Karpas-422 (cell line): ENCODE measurements around the gene MTHFD2L. TPM values are rescaled to one million over a fixed set of nuclear protein-coding genes. Genes with fewer than 3 reads are reported as not detected.

Experiments used
- DNase-seq: peaks from one replicate; pipeline ENCODE4 v3.0.0-alpha.2; 2015
- H2AFZ ChIP-seq: fragments of 200-600 bp; sonication (generic); 2 replicates; pipeline ENCODE4 v1.6.1; 2014; ENCODE audit warnings: antibody characterized with exemption, low read length, mixed read lengths
- H3K27ac ChIP-seq: fragments of 200-600 bp; sonication (generic); 2 replicates; pipeline ENCODE4 v1.5.1; 2014; ENCODE audit warnings: mild to moderate bottlenecking, low read length, moderate library complexity
- H3K27me3 ChIP-seq: fragments of 200-600 bp; sonication (generic); 2 replicates; pipeline ENCODE4 v1.6.1; 2014; ENCODE audit warnings: low read length, mixed read lengths
- H3K36me3 ChIP-seq: fragments of 200-600 bp; sonication (generic); 2 replicates; pipeline ENCODE4 v1.6.1; 2014; ENCODE audit warnings: low read length, mixed read lengths; ENCODE audit not compliant: insufficient read depth
- H3K4me1 ChIP-seq: fragments of 200-600 bp; sonication (generic); 2 replicates; pipeline ENCODE4 v1.6.1; 2014; ENCODE audit warnings: mild to moderate bottlenecking, low read length, mixed read lengths
- H3K4me2 ChIP-seq: fragments of 200-600 bp; sonication (generic); 2 replicates; pipeline ENCODE4 v1.6.1; 2014; ENCODE audit warnings: low read length, low read depth, mild to moderate bottlenecking; ENCODE audit not compliant: poor library complexity, severe bottlenecking
- H3K4me3 ChIP-seq: fragments of 200-600 bp; sonication (generic); 2 replicates; pipeline ENCODE4 v1.5.1; 2014; ENCODE audit warnings: mild to moderate bottlenecking, antibody characterized with exemption, low read length, mixed read lengths
- H3K79me2 ChIP-seq: fragments of 200-600 bp; sonication (generic); 2 replicates; pipeline ENCODE4 v1.6.1; 2014; ENCODE audit warnings: mild to moderate bottlenecking, low read length, mixed read lengths
- H3K9ac ChIP-seq: fragments of 200-600 bp; sonication (generic); 2 replicates; pipeline ENCODE4 v1.6.0; 2014; ENCODE audit warnings: low read length
- H3K9me2 ChIP-seq: fragments of 200-600 bp; sonication (generic), shearing (Covaris generic); replicated peaks from 2 replicates; pipeline ENCODE4 v1.6.0; 2014; ENCODE audit warnings: mild to moderate bottlenecking, low read length, moderate library complexity; ENCODE audit not compliant: insufficient read depth
- H3K9me3 ChIP-seq: fragments of 300-700, 200-600 bp; sonication (generic); 2 replicates; pipeline ENCODE4 v1.6.1; 2014; ENCODE audit warnings: low read length, mixed read lengths
- H4K20me1 ChIP-seq: fragments of 200-600 bp; sonication (generic); 2 replicates; pipeline ENCODE4 v1.6.1; 2014; ENCODE audit warnings: mild to moderate bottlenecking, antibody characterized with exemption, low read length, low read depth; ENCODE audit not compliant: insufficient read depth
- total RNA-seq: library from RNA; depleted of rRNA; stranded (reverse); fragments of >200 nt; shearing (Covaris generic); gene quantifications from 2 replicates; pipeline ENCODE4 v1.2.3, GENCODE V29; 2014; ENCODE audit warnings: low replicate concordance

The MTHFD2L gene
- total RNA-seq, 1 experiment from 2014 or later = 23.6 TPM

DNA sequence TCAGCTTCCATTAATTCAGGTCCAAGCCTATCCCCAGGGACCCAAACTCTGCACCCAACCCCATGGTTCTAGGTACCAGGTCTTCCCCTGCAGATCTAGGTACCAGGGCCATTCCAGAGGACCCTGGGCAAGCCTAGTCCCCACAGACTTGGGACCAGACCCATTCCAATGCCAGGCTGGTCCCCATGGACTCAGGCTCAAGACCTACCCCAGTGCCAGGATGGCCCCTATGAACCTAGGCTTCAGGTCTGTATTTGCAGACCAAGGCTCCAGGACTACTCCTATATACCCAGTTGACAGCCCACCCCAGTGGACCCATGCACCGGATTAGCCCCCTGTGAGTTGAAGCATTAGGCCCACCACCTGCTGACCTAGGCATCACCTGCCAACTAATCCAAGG is 8.9 kb downstream of the MTHFD2L start:
- peaks cover 21% of the 10 kb centered on the region; the same call in 1 of the 2 replicates for H4K20me1 ChIP-seq
- H3K9ac ChIP-seq = no peak overlapping the region
- no peaks in the 10 kb centered on the region for H3K27me3 ChIP-seq
- no peaks in the 10 kb centered on the region for H3K9me3 ChIP-seq
- H3K4me2 ChIP-seq = no peak overlapping the region
- H3K36me3 ChIP-seq = peaks cover 8% of the 10 kb centered on the region; the same call in 1 of the 2 replicates
- no peak overlapping the region for H3K27ac ChIP-seq
- H3K4me3 ChIP-seq = no peak overlapping the region
- no peak for DNase-seq
- H3K4me1 ChIP-seq = no peaks in the 10 kb centered on the region
- no peaks in the 10 kb centered on the region for H3K79me2 ChIP-seq
- H2AFZ ChIP-seq = no peak overlapping the region
- H3K9me2 ChIP-seq = no peaks in the 10 kb centered on the region

GRCh38 chr4:74167585-74167984 is 9.7 kb downstream of the MTHFD2L start:
- Histone ChIP-seq H3K79me2 (no peaks in the 10 kb centered on the region), H3K4me3 (no peak overlapping the region), H2AFZ (no peak overlapping the region), H3K27me3 (no peaks in the 10 kb centered on the region), H3K9me3 (no peaks in the 10 kb centered on the region), H3K9me2 (no peaks in the 10 kb centered on the region), H4K20me1 (peaks cover 17% of the 10 kb centered on the region; the same call in 1 of the 2 replicates), H3K4me1 (no peaks in the 10 kb centered on the region), H3K4me2 (no peak overlapping the region), H3K9ac (no peak overlapping the region), H3K27ac (no peak overlapping the region), H3K36me3 (peaks cover under 1% of the 10 kb centered on the region; the same call in 1 of the 2 replicates)
- DNase-seq = no peak

- no peak overlapping the region for H2AFZ ChIP-seq
- peaks cover 17% of the 10 kb centered on the region; the same call in 1 of the 2 replicates for H4K20me1 ChIP-seq
- H3K27me3 ChIP-seq = no peaks in the 10 kb centered on the region
- no peak overlapping the region for H3K4me2 ChIP-seq
- no peak overlapping the region for H3K4me3 ChIP-seq
- no peaks in the 10 kb centered on the region for H3K4me1 ChIP-seq
- no peaks in the 10 kb centered on the region for H3K9me2 ChIP-seq
- DNase-seq = no peak
- no peaks in the 10 kb centered on the region for H3K79me2 ChIP-seq
- H3K36me3 ChIP-seq = no peaks in the 10 kb centered on the region
- H3K27ac ChIP-seq = no peak overlapping the region
- no peak overlapping the region for H3K9ac ChIP-seq
- no peaks in the 10 kb centered on the region for H3K9me3 ChIP-seq
Observed at GRCh38 chr4:74168841-74169240, 10.9 kb downstream of the MTHFD2L start.

- no peaks in the 10 kb centered on the region for H3K9me2 ChIP-seq
- no peak for DNase-seq
- no peaks in the 10 kb centered on the region for H3K4me1 ChIP-seq
- 0 out of 2 replicates have a peak, but pooled peaks cover 8% of the 10 kb centered on the region for H4K20me1 ChIP-seq
- no peaks in the 10 kb centered on the region for H3K9me3 ChIP-seq
- H3K4me2 ChIP-seq = no peak overlapping the region
- no peak overlapping the region for H3K27ac ChIP-seq
- H3K4me3 ChIP-seq = no peak overlapping the region
- no peaks in the 10 kb centered on the region for H3K79me2 ChIP-seq
- no peaks in the 10 kb centered on the region for H3K36me3 ChIP-seq
- H3K9ac ChIP-seq = no peak overlapping the region
- no peaks in the 10 kb centered on the region for H3K27me3 ChIP-seq
- no peak overlapping the region for H2AFZ ChIP-seq
Observed at GRCh38 chr4:74173321-74173720, 15.4 kb downstream of the MTHFD2L start.

GRCh38 chr4:74174421-74174820 is 16.5 kb downstream of the MTHFD2L start:
- Histone ChIP-seq H4K20me1 (0 out of 2 replicates have a peak, but pooled peaks cover 4% of the 10 kb centered on the region), H3K36me3 (no peaks in the 10 kb centered on the region), H2AFZ (no peak overlapping the region), H3K4me1 (no peaks in the 10 kb centered on the region), H3K4me3 (no peak overlapping the region), H3K79me2 (no peaks in the 10 kb centered on the region), H3K9me3 (no peaks in the 10 kb centered on the region), H3K9me2 (no peaks in the 10 kb centered on the region), H3K9ac (no peak overlapping the region), H3K27ac (no peak overlapping the region), H3K27me3 (no peaks in the 10 kb centered on the region), H3K4me2 (no peak overlapping the region)
- DNase-seq = no peak

GRCh38 chr4:74174941-74175340 is 17.0 kb downstream of the MTHFD2L start:
- no peaks in the 10 kb centered on the region for H3K36me3 ChIP-seq
- no peak overlapping the region for H3K9ac ChIP-seq
- 0 out of 2 replicates have a peak, but pooled peaks cover 4% of the 10 kb centered on the region for H4K20me1 ChIP-seq
- DNase-seq = no peak
- no peak overlapping the region for H2AFZ ChIP-seq
- H3K4me3 ChIP-seq = no peak overlapping the region
- H3K4me2 ChIP-seq = no peak overlapping the region
- H3K9me2 ChIP-seq = no peaks in the 10 kb centered on the region
- no peaks in the 10 kb centered on the region for H3K79me2 ChIP-seq
- H3K4me1 ChIP-seq = no peaks in the 10 kb centered on the region
- H3K27ac ChIP-seq = no peak overlapping the region
- no peaks in the 10 kb centered on the region for H3K9me3 ChIP-seq
- no peaks in the 10 kb centered on the region for H3K27me3 ChIP-seq

DNA sequence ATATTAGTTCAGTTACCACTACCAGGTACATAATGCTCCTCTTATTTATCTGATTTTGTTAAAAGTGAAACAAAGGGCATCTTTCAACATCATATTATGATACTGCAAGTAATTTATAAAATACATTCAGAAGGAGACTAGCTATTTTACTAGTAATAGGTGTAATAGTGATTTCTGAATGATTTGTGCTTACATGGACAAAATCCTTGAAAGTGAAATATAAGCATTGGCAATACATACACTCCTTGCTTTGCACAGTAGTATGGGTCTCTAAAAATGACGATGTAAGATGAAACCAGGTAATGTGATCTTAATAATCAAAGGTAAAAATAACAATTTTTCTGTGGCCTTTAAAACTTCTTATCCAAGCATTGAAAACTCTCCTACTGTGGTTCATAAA is 17.5 kb downstream of the MTHFD2L start:
- H3K27ac ChIP-seq = no peak overlapping the region
- H2AFZ ChIP-seq = no peak overlapping the region
- H3K36me3 ChIP-seq = no peaks in the 10 kb centered on the region
- H4K20me1 ChIP-seq = 0 out of 2 replicates have a peak, but pooled peaks cover 4% of the 10 kb centered on the region
- H3K4me2 ChIP-seq = no peak overlapping the region
- no peak for DNase-seq
- no peak overlapping the region for H3K4me3 ChIP-seq
- no peaks in the 10 kb centered on the region for H3K27me3 ChIP-seq
- no peaks in the 10 kb centered on the region for H3K79me2 ChIP-seq
- H3K9me3 ChIP-seq = no peaks in the 10 kb centered on the region
- no peaks in the 10 kb centered on the region for H3K9me2 ChIP-seq
- no peak overlapping the region for H3K9ac ChIP-seq
- no peaks in the 10 kb centered on the region for H3K4me1 ChIP-seq

GRCh38 chr4:74178798-74179197 is 20.9 kb downstream of the MTHFD2L start:
- Histone ChIP-seq H3K27me3 (no peaks in the 10 kb centered on the region), H2AFZ (no peak overlapping the region), H3K27ac (no peak overlapping the region), H3K4me2 (no peak overlapping the region), H3K4me3 (no peak overlapping the region), H3K79me2 (no peaks in the 10 kb centered on the region), H3K9me3 (no peaks in the 10 kb centered on the region), H3K9ac (no peak overlapping the region), H4K20me1 (0 out of 2 replicates have a peak, but pooled peaks cover 4% of the 10 kb centered on the region), H3K9me2 (no peaks in the 10 kb centered on the region), H3K4me1 (no peaks in the 10 kb centered on the region), H3K36me3 (no peaks in the 10 kb centered on the region)
- DNase-seq = no peak

DNA sequence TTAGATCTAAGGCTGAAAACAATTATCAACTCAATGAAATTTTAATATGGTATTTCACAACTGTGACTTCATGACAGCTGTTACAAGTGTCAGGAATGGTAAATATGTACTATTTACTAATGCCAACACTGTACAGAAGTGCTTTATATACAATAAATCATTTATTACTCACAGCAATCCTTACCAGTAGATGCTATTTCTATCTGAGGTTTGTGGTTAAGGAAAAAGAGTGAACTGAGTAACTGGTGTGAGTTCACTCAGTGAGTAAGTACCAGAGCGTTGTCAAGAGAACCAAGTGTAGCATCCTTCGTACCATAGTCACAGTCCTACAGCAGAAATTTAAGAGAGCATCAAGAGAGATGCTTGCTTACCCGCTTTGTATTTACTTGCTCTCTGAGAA is 23.3 kb downstream of the MTHFD2L start:
- Histone ChIP-seq H3K27ac (no peak overlapping the region), H3K4me2 (no peak overlapping the region), H4K20me1 (no peaks in the 10 kb centered on the region), H3K4me3 (no peak overlapping the region), H2AFZ (no peak overlapping the region), H3K9me2 (no peaks in the 10 kb centered on the region), H3K79me2 (no peaks in the 10 kb centered on the region), H3K27me3 (no peaks in the 10 kb centered on the region), H3K4me1 (no peaks in the 10 kb centered on the region), H3K9me3 (no peaks in the 10 kb centered on the region), H3K9ac (no peak overlapping the region), H3K36me3 (no peaks in the 10 kb centered on the region)
- DNase-seq = no peak
